AG04450 (cell line): ENCODE data around the gene POM121L2. TPM values are rescaled to one million over a fixed set of nuclear protein-coding genes. Genes with fewer than 3 reads are reported as not detected.

Experiments used
- CTCF ChIA-PET: fragments of 300-600, 350-600 bp; formaldehyde crosslinking; extraction: SDS; loops from one replicate; lab custom pipeline; 2022; ENCODE audit warnings: antibody characterized with exemption, inconsistent platforms; lab: Charles Lee
- POLR2A ChIA-PET: fragments of 350-600 bp; formaldehyde crosslinking; extraction: SDS; loops from one replicate; lab custom pipeline; 2021; ENCODE audit warnings: antibody characterized with exemption, inconsistent platforms; lab: Yijun Ruan, JAX
- DNase-seq: peaks from one replicate; pipeline ENCODE4 v3.0.0-alpha.2; 2011; ENCODE audit warnings: low read depth, low spot score
- H3K27ac ChIP-seq: one replicate; pipeline ENCODE4 v1.5.1; 2012; ENCODE audit warnings: low read depth, low read length, control low read depth
- H3K27me3 ChIP-seq: one replicate; pipeline ENCODE4 v1.6.0; 2012; ENCODE audit warnings: low read length; ENCODE audit not compliant: control insufficient read depth, insufficient read depth
- H3K4me3 ChIP-seq: 2 replicates; pipeline ENCODE4 v1.5.1; 2011; ENCODE audit warnings: mild to moderate bottlenecking, low read depth, low read length, control low read depth
- H3K9me3 ChIP-seq: 2 replicates; pipeline ENCODE4 v1.5.1; 2012; ENCODE audit warnings: low read length; ENCODE audit not compliant: control insufficient read depth, insufficient read depth
- CTCF ChIP-seq: IDR thresholded peaks from 2 replicates; pipeline ENCODE4 v1.5.1; 2011; ENCODE audit warnings: low read depth, low read length, control low read depth, inconsistent platforms
- polyA minus RNA-seq: library from RNA; depleted of rRNA, polyadenylated mRNA; stranded (reverse); fragments of >200 nt; gene quantifications from 2 replicates; pipeline ENCODE4 v1.2.3, GENCODE V29; 2011; rRNA and poly(A)+ RNA removed
- polyA plus RNA-seq: library from polyadenylated mRNA; depleted of rRNA; stranded (reverse); fragments of >200 nt; gene quantifications from 2 replicates; pipeline ENCODE4 v1.2.3, GENCODE V29; 2011; rRNA removed

POM121L2 gene
- polyA plus RNA-seq: not detected in 2 replicates
- polyA minus RNA-seq: not detected in 2 replicates

- Histone ChIP-seq H3K4me3 (peak within 1 kb of the TSS; percentile 58), H3K27ac (no peak within 1 kb of the TSS), H3K27me3 (peaks cover 13% of the 10 kb centered on the region), H3K9me3 (peaks cover 6% of the 10 kb centered on the region; the same call in 1 of the 2 replicates)
- CTCF ChIA-PET: interaction anchor here (0.6 to 1.3 kb wide), 3 partner anchors 56 to 218 kb away, joined by 3 read pairs; no protein-coding TSS in a partner anchor
- POLR2A ChIA-PET: interaction anchor here (0.6 kb wide), 1 partner anchor 322 kb away, joined by 3 read pairs; no protein-coding TSS in a partner anchor
- no peak for DNase-seq
- peak; percentile 52 for TF ChIP-seq CTCF
These were observed at the start of gene POM121L2 for GRCh38 chr6:27312146-27312949. Gene POM121L2, minus strand, starts transcription at chr6:27312273. Its CDS starts 103 bp downstream, at chr6:27312170.

GRCh38 chr6:27359231-27359630 is 47.2 kb upstream of the POM121L2 start:
- CTCF ChIA-PET: no interaction called here
- TF ChIP-seq CTCF: no peak
- no peak for DNase-seq

GRCh38 chr6:27358786-27359185 is 46.7 kb upstream of the POM121L2 start:
- no peaks in the 10 kb centered on the region for H3K27me3 ChIP-seq
- CTCF ChIA-PET: no interaction called here
- TF ChIP-seq CTCF: no peak
- no peak for DNase-seq
- H3K27ac ChIP-seq: no peak overlapping the region
- H3K9me3 ChIP-seq: no peaks in the 10 kb centered on the region
- no peak overlapping the region for H3K4me3 ChIP-seq
- POLR2A ChIA-PET: no interaction called here

More at GRCh38 chr6:27359231-27359630, 47.2 kb upstream of the POM121L2 start:
- POLR2A ChIA-PET: no interaction called here
- Histone ChIP-seq H3K4me3 (no peak overlapping the region), H3K27me3 (no peaks in the 10 kb centered on the region), H3K27ac (no peak overlapping the region), H3K9me3 (no peaks in the 10 kb centered on the region)

- no peak for DNase-seq
- POLR2A ChIA-PET: no interaction called here
- CTCF ChIA-PET: no interaction called here
- Histone ChIP-seq H3K9me3 (peaks cover 11% of the 10 kb centered on the region), H3K4me3 (no peak overlapping the region), H3K27me3 (no peaks in the 10 kb centered on the region), H3K27ac (no peak overlapping the region)
- no peak for TF ChIP-seq CTCF
These were observed 40.8 kb upstream of the POM121L2 start for GRCh38 chr6:27352850-27353249.

GRCh38 chr6:27334141-27334540 is 22.1 kb upstream of the POM121L2 start:
- no peak overlapping the region for H3K4me3 ChIP-seq
- TF ChIP-seq CTCF: no peak
- no peak overlapping the region for H3K27ac ChIP-seq
- ChIA-PET CTCF (interaction anchor here (0.6 to 0.8 kb wide), 2 partner anchors 179 to 184 kb away, joined by 3 to 7 read pairs; no protein-coding TSS in a partner anchor), POLR2A (no interaction called here)
- H3K27me3 ChIP-seq: no peaks in the 10 kb centered on the region
- no peaks in the 10 kb centered on the region; the same call in 1 of the 2 replicates for H3K9me3 ChIP-seq
- DNase-seq: no peak
